ENCODE measurements around the gene SENP7.
"Not testable (repeated sequence)": the region's sequence is repeated elsewhere in the genome, so short reads cannot be mapped to it uniquely, and the experiment has no call there.

GRCh38 chr3:101467310-101467663, 45.7 kb downstream of the SENP7 start:
- TF ChIP-seq POLR2A, CTCF (IDR thresholded peaks at IDR 0.05): not testable (repeated sequence)
